ENCODE data around the gene HLA-DQA1.
A peak's percentile ranks its signal among the peaks of the same experiment; 100 is the strongest.
"Not testable (repeated sequence)": the region's sequence is repeated elsewhere in the genome, so short reads cannot be mapped to it uniquely, and the experiment has no call there.

The HLA-DQA1 gene

DNA sequence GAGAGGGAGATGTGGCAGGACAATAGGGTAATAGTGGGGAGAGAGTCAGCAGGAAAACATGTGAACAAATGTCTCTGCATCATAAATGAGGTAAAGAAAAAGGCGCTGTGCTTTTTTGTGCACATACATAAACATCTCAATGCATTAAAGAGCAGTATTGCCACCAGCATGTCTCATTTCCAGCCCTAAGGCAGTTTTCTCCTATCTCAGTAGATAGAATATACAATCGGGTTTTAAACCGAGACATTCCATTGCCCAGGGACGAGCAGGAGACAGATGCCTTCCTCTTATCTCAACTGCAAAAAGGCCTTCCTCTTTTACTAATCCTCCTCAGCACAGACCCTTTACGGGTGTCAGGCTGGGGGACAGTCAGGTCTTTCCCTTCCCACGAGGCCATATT, 20.1 kb downstream of the HLA-DQA1 start:
- H3K9ac ChIP-seq (ENCODE audit: low read length in 5 of 5); H3K4me1 ChIP-seq (ENCODE audit: control insufficient read depth in 5 of 5, insufficient read depth in 5 of 5, low read length in 5 of 5); H3K27me3 ChIP-seq (ENCODE audit: control insufficient read depth in 5 of 5, insufficient read depth in 4 of 5, low read length in 5 of 5); H3K4me3 ChIP-seq (ENCODE audit: low read depth in 1 of 5, low read length in 5 of 5); H3K27ac ChIP-seq (ENCODE audit: low read depth, low read length); H3K9me3 ChIP-seq (ENCODE audit: control insufficient read depth in 5 of 5, low read length in 5 of 5): not testable (repeated sequence)
- peaks cover 0 to 16% (median 0%) of the 10 kb centered on the region in 5 donors for H3K36me3 ChIP-seq (ENCODE audit: control insufficient read depth in 5 of 5, insufficient read depth in 5 of 5, low read length in 5 of 5)

DNA sequence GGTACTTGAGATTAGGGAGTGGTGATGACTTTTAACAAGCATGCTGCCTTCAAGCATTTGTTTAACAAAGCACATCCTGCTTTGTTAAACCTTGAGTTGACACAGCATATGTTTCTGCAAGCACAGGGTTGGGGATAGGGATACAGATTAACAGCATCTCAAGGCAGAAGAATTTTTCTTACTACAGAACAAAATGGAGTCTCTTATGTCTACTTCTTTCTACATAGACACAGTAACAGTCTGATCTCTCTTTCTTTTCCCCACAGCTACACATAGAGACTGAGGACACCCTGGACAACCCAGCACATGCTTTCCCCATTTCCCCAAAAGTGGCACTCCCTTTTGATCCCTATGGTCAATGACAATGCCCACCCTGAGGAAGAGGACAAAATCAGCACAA, 20.6 kb downstream of the HLA-DQA1 start:
- not testable (repeated sequence) for H3K27ac ChIP-seq (ENCODE audit: low read depth, low read length)

DNA sequence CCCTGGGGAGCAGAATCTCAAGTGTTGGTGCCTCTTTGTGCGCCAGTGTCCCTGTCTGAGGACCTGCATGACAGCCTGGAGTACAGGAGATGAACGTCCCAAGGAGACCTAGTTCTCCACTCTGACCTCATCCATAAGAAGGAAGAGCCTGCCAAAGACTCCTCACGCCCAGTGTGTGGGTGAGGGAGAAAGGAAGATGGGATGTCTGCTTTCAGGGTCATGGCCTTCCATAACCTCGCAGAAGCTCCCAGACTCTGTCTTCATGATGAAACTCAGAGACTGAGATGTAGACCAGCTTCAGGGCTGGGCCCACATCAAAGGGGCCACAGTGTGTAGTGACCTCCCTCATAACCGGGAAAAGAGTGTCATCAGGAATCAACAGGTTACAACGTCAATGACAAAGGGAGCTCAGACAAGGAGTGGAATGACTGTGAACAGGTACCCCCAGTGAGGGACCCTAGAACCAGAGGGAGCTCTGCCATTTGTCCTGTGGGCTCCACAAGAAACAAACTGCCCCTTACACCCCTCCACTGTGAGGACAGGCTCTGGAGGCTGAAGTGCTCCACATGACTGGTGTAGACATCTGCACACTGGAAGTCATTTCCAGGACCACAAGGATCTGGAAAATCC, 21.2 kb downstream of the HLA-DQA1 start:
- Histone ChIP-seq H3K9ac (ENCODE audit: low read length in 5 of 5) (no peak overlapping the region), H3K27ac (ENCODE audit: low read depth, low read length) (no peak overlapping the region), H3K27me3 (ENCODE audit: control insufficient read depth in 5 of 5, insufficient read depth in 4 of 5, low read length in 5 of 5) (peaks cover 0 to 4% (median 0%) of the 10 kb centered on the region in 5 donors), H3K9me3 (ENCODE audit: control insufficient read depth in 5 of 5, low read length in 5 of 5) (no peaks in the 10 kb centered on the region), H3K36me3 (ENCODE audit: control insufficient read depth in 5 of 5, insufficient read depth in 5 of 5, low read length in 5 of 5) (peaks cover 0 to 16% (median 0%) of the 10 kb centered on the region in 5 donors), H3K4me1 (ENCODE audit: control insufficient read depth in 5 of 5, insufficient read depth in 5 of 5, low read length in 5 of 5) (no peaks in the 10 kb centered on the region), H3K4me3 (ENCODE audit: low read depth in 1 of 5, low read length in 5 of 5) (no peak overlapping the region)

More for the DNA sequence above, 20.6 kb downstream of the HLA-DQA1 start:
- H3K4me1 ChIP-seq (ENCODE audit: control insufficient read depth in 5 of 5, insufficient read depth in 5 of 5, low read length in 5 of 5); H3K9me3 ChIP-seq (ENCODE audit: control insufficient read depth in 5 of 5, low read length in 5 of 5); H3K4me3 ChIP-seq (ENCODE audit: low read depth in 1 of 5, low read length in 5 of 5); H3K27me3 ChIP-seq (ENCODE audit: control insufficient read depth in 5 of 5, insufficient read depth in 4 of 5, low read length in 5 of 5); H3K9ac ChIP-seq (ENCODE audit: low read length in 5 of 5): not testable (repeated sequence)
- peaks cover 0 to 16% (median 0%) of the 10 kb centered on the region in 5 donors for H3K36me3 ChIP-seq (ENCODE audit: control insufficient read depth in 5 of 5, insufficient read depth in 5 of 5, low read length in 5 of 5)

DNA sequence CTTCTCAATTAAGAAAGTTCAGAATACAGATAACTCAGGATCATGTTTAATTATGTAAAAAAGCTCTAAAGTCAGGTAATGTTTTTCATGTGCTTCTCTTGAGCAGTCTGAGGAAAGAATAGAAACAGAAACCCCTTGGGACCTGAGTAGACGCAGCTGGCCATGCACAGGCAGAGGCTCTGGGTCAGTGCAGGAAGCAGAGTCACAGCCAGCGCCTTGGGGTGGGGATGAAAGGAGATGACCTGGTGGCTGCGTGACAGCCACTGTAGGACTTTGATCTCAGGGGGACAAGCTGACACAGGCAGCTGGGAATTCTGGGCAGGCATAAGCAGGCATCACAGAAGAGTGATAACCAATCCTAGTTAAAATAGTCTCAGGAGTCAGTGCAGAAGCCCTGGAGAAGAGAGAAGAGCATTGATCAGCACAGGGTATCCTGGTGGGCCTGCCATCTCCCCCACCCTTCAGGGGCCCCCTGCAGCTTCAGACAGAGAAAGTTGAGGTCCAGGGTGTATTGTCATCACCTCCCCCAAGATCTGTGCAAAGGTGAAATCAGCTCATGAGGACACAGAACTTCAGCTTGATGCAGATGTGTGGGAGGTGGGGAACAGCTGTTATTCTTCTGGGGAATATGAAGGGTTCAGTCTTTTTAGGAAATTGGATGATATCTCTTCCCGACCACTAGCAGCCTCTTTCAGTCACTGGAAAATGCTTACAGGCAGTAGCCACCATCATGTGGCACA, 22.8 kb downstream of the HLA-DQA1 start:
- H3K9ac ChIP-seq (ENCODE audit: low read length in 5 of 5) = no peak overlapping the region
- H3K27ac ChIP-seq (ENCODE audit: low read depth, low read length) = no peak overlapping the region
- peaks cover 0 to 4% (median 0%) of the 10 kb centered on the region in 5 donors for H3K27me3 ChIP-seq (ENCODE audit: control insufficient read depth in 5 of 5, insufficient read depth in 4 of 5, low read length in 5 of 5)
- no peaks in the 10 kb centered on the region for H3K9me3 ChIP-seq (ENCODE audit: control insufficient read depth in 5 of 5, low read length in 5 of 5)
- peaks cover 0 to 4% (median 0%) of the 10 kb centered on the region in 5 donors for H3K4me1 ChIP-seq (ENCODE audit: control insufficient read depth in 5 of 5, insufficient read depth in 5 of 5, low read length in 5 of 5)
- H3K36me3 ChIP-seq (ENCODE audit: control insufficient read depth in 5 of 5, insufficient read depth in 5 of 5, low read length in 5 of 5) = peaks cover 0 to 16% (median 0%) of the 10 kb centered on the region in 5 donors
- H3K4me3 ChIP-seq (ENCODE audit: low read depth in 1 of 5, low read length in 5 of 5) = no peak overlapping the region

DNA sequence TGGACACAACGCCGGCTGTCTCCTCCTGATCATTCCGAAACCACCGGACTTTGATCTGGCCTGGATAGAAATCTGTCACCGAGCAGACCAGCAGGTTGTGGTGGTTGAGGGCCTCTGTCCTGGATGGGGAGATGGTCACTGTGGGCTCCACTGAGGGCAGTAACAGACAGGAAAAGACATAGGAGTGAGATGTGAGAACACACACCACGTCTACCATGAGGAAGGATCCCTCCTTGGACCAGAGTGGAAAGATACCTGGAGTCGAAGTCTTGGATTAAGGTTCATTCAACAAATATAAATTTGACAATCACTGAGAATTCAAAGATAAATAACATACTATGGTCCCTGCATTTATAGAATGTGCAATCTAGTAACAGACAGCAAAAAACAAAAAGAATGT, 24.9 kb downstream of the HLA-DQA1 start:
- H3K9me3 ChIP-seq (ENCODE audit: control insufficient read depth in 5 of 5, low read length in 5 of 5) = no peaks in the 10 kb centered on the region
- peaks cover 0 to 4% (median 0%) of the 10 kb centered on the region in 5 donors for H3K4me1 ChIP-seq (ENCODE audit: control insufficient read depth in 5 of 5, insufficient read depth in 5 of 5, low read length in 5 of 5)
- no peak overlapping the region for H3K27ac ChIP-seq (ENCODE audit: low read depth, low read length)
- no peak overlapping the region for H3K9ac ChIP-seq (ENCODE audit: low read length in 5 of 5)
- H3K27me3 ChIP-seq (ENCODE audit: control insufficient read depth in 5 of 5, insufficient read depth in 4 of 5, low read length in 5 of 5) = peaks cover 0 to 5% (median 0%) of the 10 kb centered on the region in 5 donors
- H3K4me3 ChIP-seq (ENCODE audit: low read depth in 1 of 5, low read length in 5 of 5) = no peak overlapping the region
- H3K36me3 ChIP-seq (ENCODE audit: control insufficient read depth in 5 of 5, insufficient read depth in 5 of 5, low read length in 5 of 5) = peaks cover 0 to 16% (median 0%) of the 10 kb centered on the region in 5 donors

DNA sequence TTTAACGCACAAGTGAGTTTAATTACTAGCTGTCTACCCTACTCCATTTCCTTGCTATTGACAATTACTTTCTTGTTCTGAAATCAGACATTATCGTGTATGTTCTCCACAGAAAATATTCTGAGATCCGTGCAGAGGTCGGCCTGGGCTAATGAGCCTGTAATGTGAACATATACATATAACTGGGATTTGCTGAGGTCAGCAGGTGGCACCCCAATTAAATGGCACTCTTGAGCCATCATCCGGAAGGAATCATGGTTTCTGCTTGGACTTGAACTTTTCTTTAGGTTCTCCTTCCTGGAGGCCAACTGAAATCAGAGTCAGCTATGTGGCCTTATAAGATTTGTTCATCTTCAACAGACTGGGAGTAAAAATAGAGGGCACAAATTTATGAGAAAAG, 25.6 kb downstream of the HLA-DQA1 start:
- H3K9ac ChIP-seq (ENCODE audit: low read length in 5 of 5) = no peak overlapping the region
- no peak overlapping the region for H3K4me3 ChIP-seq (ENCODE audit: low read depth in 1 of 5, low read length in 5 of 5)
- H3K27ac ChIP-seq (ENCODE audit: low read depth, low read length) = no peak overlapping the region
- no peaks in the 10 kb centered on the region for H3K9me3 ChIP-seq (ENCODE audit: control insufficient read depth in 5 of 5, low read length in 5 of 5)
- peaks cover 0 to 5% (median 0%) of the 10 kb centered on the region in 5 donors for H3K27me3 ChIP-seq (ENCODE audit: control insufficient read depth in 5 of 5, insufficient read depth in 4 of 5, low read length in 5 of 5)
- H3K4me1 ChIP-seq (ENCODE audit: control insufficient read depth in 5 of 5, insufficient read depth in 5 of 5, low read length in 5 of 5) = peaks cover 0 to 5% (median 0%) of the 10 kb centered on the region in 5 donors
- peaks cover 0 to 16% (median 0%) of the 10 kb centered on the region in 5 donors for H3K36me3 ChIP-seq (ENCODE audit: control insufficient read depth in 5 of 5, insufficient read depth in 5 of 5, low read length in 5 of 5)

DNA sequence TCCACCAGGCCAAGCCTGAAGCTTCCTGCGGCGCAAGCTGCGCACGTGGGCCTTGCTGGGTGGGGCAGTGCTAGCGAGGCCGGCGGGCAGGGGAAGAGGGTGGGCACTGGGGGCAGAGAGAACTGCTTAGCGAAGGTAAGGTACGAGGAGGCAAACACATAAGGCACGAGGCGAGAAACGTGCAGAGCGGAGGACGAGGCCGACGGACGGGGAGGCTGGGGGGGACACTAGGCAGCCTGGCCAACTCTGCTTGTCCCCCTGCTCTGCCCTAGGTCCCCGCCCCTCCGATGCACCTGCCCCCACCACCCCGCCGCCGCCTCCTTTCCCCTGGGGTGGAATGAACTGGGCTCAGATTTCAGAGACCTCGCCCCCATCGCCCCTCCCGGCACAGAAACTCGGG, 27.1 kb downstream of the HLA-DQA1 start:
- Histone ChIP-seq H3K9me3 (ENCODE audit: control insufficient read depth in 5 of 5, low read length in 5 of 5) (no peaks in the 10 kb centered on the region), H3K9ac (ENCODE audit: low read length in 5 of 5) (no peak overlapping the region), H3K27me3 (ENCODE audit: control insufficient read depth in 5 of 5, insufficient read depth in 4 of 5, low read length in 5 of 5) (peaks cover 0 to 5% (median 0%) of the 10 kb centered on the region in 5 donors), H3K36me3 (ENCODE audit: control insufficient read depth in 5 of 5, insufficient read depth in 5 of 5, low read length in 5 of 5) (peaks cover 0 to 16% (median 0%) of the 10 kb centered on the region in 5 donors), H3K4me3 (ENCODE audit: low read depth in 1 of 5, low read length in 5 of 5) (peak overlapping the region in 3 of 5 donors; percentile 43 to 72 (median 51)), H3K27ac (ENCODE audit: low read depth, low read length) (no peak overlapping the region), H3K4me1 (ENCODE audit: control insufficient read depth in 5 of 5, insufficient read depth in 5 of 5, low read length in 5 of 5) (peaks cover 0 to 9% (median 3%) of the 10 kb centered on the region in 5 donors)

DNA sequence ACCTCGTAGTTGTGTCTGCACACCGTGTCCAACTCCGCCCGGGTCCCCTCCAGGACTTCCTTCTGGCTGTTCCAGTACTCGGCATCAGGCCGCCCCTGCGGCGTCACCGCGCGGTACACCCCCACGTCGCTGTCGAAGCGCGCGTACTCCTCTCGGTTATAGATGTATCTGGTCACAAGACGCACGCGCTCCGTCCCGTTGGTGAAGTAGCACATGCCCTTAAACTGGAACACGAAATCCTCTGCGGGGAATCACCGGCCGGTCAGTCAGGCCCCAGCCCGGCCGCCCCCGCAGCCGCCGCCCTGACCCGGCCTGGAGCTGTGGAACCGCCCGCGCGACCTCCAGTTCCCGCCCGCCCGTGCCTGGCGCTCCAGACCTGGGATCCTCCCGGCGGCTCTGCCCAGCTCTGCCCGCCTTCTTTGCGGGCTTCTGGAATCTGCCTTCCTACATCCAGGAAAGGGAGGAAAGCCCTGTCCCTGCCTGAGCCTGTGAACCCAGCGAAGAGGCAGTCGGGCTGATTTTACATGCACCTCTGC, 27.7 kb downstream of the HLA-DQA1 start:
- peak overlapping the region; percentile 37 to 72 (median 51) for H3K4me3 ChIP-seq (ENCODE audit: low read depth in 1 of 5, low read length in 5 of 5)
- H3K9ac ChIP-seq (ENCODE audit: low read length in 5 of 5) = peak overlapping the region in 1 of 5 donors; percentile 71
- peaks cover 0 to 16% (median 0%) of the 10 kb centered on the region in 5 donors for H3K36me3 ChIP-seq (ENCODE audit: control insufficient read depth in 5 of 5, insufficient read depth in 5 of 5, low read length in 5 of 5)
- H3K27ac ChIP-seq (ENCODE audit: low read depth, low read length) = no peak overlapping the region
- H3K27me3 ChIP-seq (ENCODE audit: control insufficient read depth in 5 of 5, insufficient read depth in 4 of 5, low read length in 5 of 5) = peaks cover 0 to 5% (median 0%) of the 10 kb centered on the region in 5 donors
- H3K9me3 ChIP-seq (ENCODE audit: control insufficient read depth in 5 of 5, low read length in 5 of 5) = no peaks in the 10 kb centered on the region
- H3K4me1 ChIP-seq (ENCODE audit: control insufficient read depth in 5 of 5, insufficient read depth in 5 of 5, low read length in 5 of 5) = peaks cover 0 to 9% (median 3%) of the 10 kb centered on the region in 5 donors

DNA sequence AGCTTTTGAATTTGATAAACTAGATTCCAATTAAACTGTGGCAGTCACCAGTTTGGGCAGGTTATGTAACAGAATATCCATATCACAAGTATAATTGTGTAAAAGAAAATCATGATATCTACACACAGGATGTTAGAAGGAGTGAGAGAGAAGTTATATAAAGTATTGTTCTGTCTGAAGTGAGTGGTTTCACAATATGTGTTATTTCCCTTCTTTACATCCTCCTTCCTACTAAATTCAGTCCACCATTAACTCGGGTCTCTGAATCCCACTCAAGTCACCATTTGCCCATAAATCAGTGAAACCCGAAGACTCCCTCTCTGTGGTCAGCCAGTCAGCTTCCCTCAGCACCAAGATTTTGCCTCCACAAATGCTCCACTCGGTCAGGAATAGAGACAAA, 28.5 kb downstream of the HLA-DQA1 start:
- peaks cover 0 to 13% (median 0%) of the 10 kb centered on the region in 5 donors for H3K36me3 ChIP-seq (ENCODE audit: control insufficient read depth in 5 of 5, insufficient read depth in 5 of 5, low read length in 5 of 5)
- peaks cover 0 to 9% (median 3%) of the 10 kb centered on the region in 5 donors for H3K4me1 ChIP-seq (ENCODE audit: control insufficient read depth in 5 of 5, insufficient read depth in 5 of 5, low read length in 5 of 5)
- peak overlapping the region in 4 of 5 donors; percentile 51 to 79 (median 65) for H3K4me3 ChIP-seq (ENCODE audit: low read depth in 1 of 5, low read length in 5 of 5)
- no peaks in the 10 kb centered on the region for H3K9me3 ChIP-seq (ENCODE audit: control insufficient read depth in 5 of 5, low read length in 5 of 5)
- no peak overlapping the region for H3K27ac ChIP-seq (ENCODE audit: low read depth, low read length)
- H3K9ac ChIP-seq (ENCODE audit: low read length in 5 of 5) = peak overlapping the region in 2 of 5 donors; percentile 47 to 71
- peaks cover 0 to 5% (median 0%) of the 10 kb centered on the region in 5 donors for H3K27me3 ChIP-seq (ENCODE audit: control insufficient read depth in 5 of 5, insufficient read depth in 4 of 5, low read length in 5 of 5)

Measured in subcutaneous abdominal adipose tissue (tissue), 5 donors.